ACC112 (cell line): Measurements from ENCODE around the gene DHX57.
A peak's percentile ranks its signal among the peaks of the same experiment; 100 is the strongest.
"Not testable (repeated sequence)": the region's sequence is repeated elsewhere in the genome, so short reads cannot be mapped to it uniquely, and the experiment has no call there.

Experiments used
- H2AFZ ChIP-seq: fragments of 200-600 bp; sonication (generic); one replicate; pipeline ENCODE4 v1.6.0; 2017; ENCODE audit warnings: antibody characterized with exemption, low read length; ENCODE audit not compliant: unreplicated experiment
- H3K27ac ChIP-seq: fragments of 200-600 bp; sonication (generic); 2 replicates; pipeline ENCODE4 v1.5.1; 2014; ENCODE audit warnings: low read depth, mild to moderate bottlenecking, antibody characterized with exemption, low read length, moderate library complexity
- H3K27me3 ChIP-seq: fragments of 200-600 bp; sonication (generic); 2 replicates; pipeline ENCODE4 v1.6.1; 2014; ENCODE audit warnings: mild to moderate bottlenecking, antibody characterized with exemption, low read length, moderate library complexity, mixed read lengths; ENCODE audit not compliant: insufficient read depth
- H3K36me3 ChIP-seq: fragments of 200-600 bp; sonication (generic); 2 replicates; pipeline ENCODE4 v1.6.1; 2016; ENCODE audit warnings: mild to moderate bottlenecking, antibody characterized with exemption, low read length, moderate library complexity, mixed read lengths; ENCODE audit not compliant: insufficient read depth
- H3K4me1 ChIP-seq: fragments of 200-600 bp; sonication (generic); one replicate; pipeline ENCODE4 v1.6.1; 2016; ENCODE audit warnings: low read length, mixed read lengths; ENCODE audit not compliant: insufficient read depth, unreplicated experiment, control insufficient read depth
- H3K4me3 ChIP-seq: fragments of 200-600 bp; sonication (generic); 2 replicates; pipeline ENCODE4 v1.5.1; 2014; ENCODE audit warnings: mild to moderate bottlenecking, low read depth, low read length
- H3K79me2 ChIP-seq: fragments of 200-600 bp; sonication (generic); one replicate; pipeline ENCODE4 v1.6.0; 2016; ENCODE audit warnings: low read length; ENCODE audit not compliant: control insufficient read depth, unreplicated experiment, insufficient read depth

DHX57 gene

GRCh38 chr2:38778687-38779082 is 97.0 kb downstream of the DHX57 start:
- Histone ChIP-seq H3K27me3 (no peaks in the 10 kb centered on the region), H3K27ac (0 out of 2 replicates have a peak overlapping the region, but pooled peaks have one; percentile 35), H3K79me2 (peaks cover 12% of the 10 kb centered on the region), H2AFZ (peak overlapping the region; percentile 77), H3K36me3 (no peaks in the 10 kb centered on the region), H3K4me1 (no peaks in the 10 kb centered on the region), H3K4me3 (peak overlapping the region; percentile 95)

- H3K27me3 ChIP-seq = no peaks in the 10 kb centered on the region
- peaks cover 6% of the 10 kb centered on the region for H3K4me1 ChIP-seq
- H3K36me3 ChIP-seq = no peaks in the 10 kb centered on the region
- H3K4me3 ChIP-seq = no peak overlapping the region
- H3K27ac ChIP-seq = no peak overlapping the region
- peaks cover 12% of the 10 kb centered on the region for H3K79me2 ChIP-seq
- no peak overlapping the region for H2AFZ ChIP-seq
These were observed 99.2 kb downstream of the DHX57 start for GRCh38 chr2:38776531-38776930.

GRCh38 chr2:38775921-38776225 is 99.9 kb downstream of the DHX57 start:
- H3K36me3 ChIP-seq = no peaks in the 10 kb centered on the region
- H3K27ac ChIP-seq = no peak overlapping the region
- no peak overlapping the region for H3K4me3 ChIP-seq
- H2AFZ ChIP-seq = no peak overlapping the region
- peaks cover 6% of the 10 kb centered on the region for H3K4me1 ChIP-seq
- H3K27me3 ChIP-seq = no peaks in the 10 kb centered on the region
- peaks cover 12% of the 10 kb centered on the region for H3K79me2 ChIP-seq

GRCh38 chr2:38775097-38775920 is 100.4 kb downstream of the DHX57 start:
- Histone ChIP-seq H3K27ac (no peak overlapping the region), H2AFZ (no peak overlapping the region), H3K4me1 (peaks cover 6% of the 10 kb centered on the region), H3K4me3 (no peak overlapping the region), H3K36me3 (no peaks in the 10 kb centered on the region), H3K79me2 (peaks cover 12% of the 10 kb centered on the region), H3K27me3 (no peaks in the 10 kb centered on the region)

- Histone ChIP-seq H3K4me3 (no peak overlapping the region), H2AFZ (peak overlapping the region; percentile 37), H3K27me3 (no peaks in the 10 kb centered on the region), H3K4me1 (peaks cover 6% of the 10 kb centered on the region), H3K36me3 (no peaks in the 10 kb centered on the region), H3K27ac (no peak overlapping the region), H3K79me2 (no peaks in the 10 kb centered on the region)
These were observed 104.1 kb downstream of the DHX57 start for GRCh38 chr2:38771632-38772031.

- H2AFZ ChIP-seq = no peak overlapping the region
- no peaks in the 10 kb centered on the region for H3K27me3 ChIP-seq
- H3K4me1 ChIP-seq = peaks cover 16% of the 10 kb centered on the region
- no peaks in the 10 kb centered on the region for H3K36me3 ChIP-seq
- no peak overlapping the region for H3K4me3 ChIP-seq
- H3K27ac ChIP-seq = peak overlapping the region; percentile 47
- no peaks in the 10 kb centered on the region for H3K79me2 ChIP-seq
These were observed 110.2 kb downstream of the DHX57 start for GRCh38 chr2:38765551-38765950.

GRCh38 chr2:38765149-38765548 is 110.6 kb downstream of the DHX57 start:
- Histone ChIP-seq H3K4me3 (no peak overlapping the region), H3K4me1 (peaks cover 16% of the 10 kb centered on the region), H3K27ac (peak overlapping the region; percentile 47), H2AFZ (peak overlapping the region; percentile 15), H3K79me2 (no peaks in the 10 kb centered on the region), H3K27me3 (no peaks in the 10 kb centered on the region), H3K36me3 (no peaks in the 10 kb centered on the region)

- Histone ChIP-seq H3K27me3 (no peaks in the 10 kb centered on the region), H3K36me3 (no peaks in the 10 kb centered on the region), H3K79me2 (no peaks in the 10 kb centered on the region), H3K4me3 (no peak overlapping the region), H3K4me1 (peaks cover 16% of the 10 kb centered on the region), H2AFZ (no peak overlapping the region), H3K27ac (no peak overlapping the region)
These were observed 112.0 kb downstream of the DHX57 start for GRCh38 chr2:38763728-38764127.

- no peaks in the 10 kb centered on the region for H3K79me2 ChIP-seq
These were observed 112.5 kb downstream of the DHX57 start for GRCh38 chr2:38763228-38763627.

GRCh38 chr2:38755891-38756290 is 119.8 kb downstream of the DHX57 start:
- not testable (repeated sequence) for H3K27me3 ChIP-seq, H3K79me2 ChIP-seq, H3K36me3 ChIP-seq, H3K4me1 ChIP-seq, H3K27ac ChIP-seq, H3K4me3 ChIP-seq, H2AFZ ChIP-seq

More at GRCh38 chr2:38763228-38763627, 112.5 kb downstream of the DHX57 start:
- peaks cover 16% of the 10 kb centered on the region for H3K4me1 ChIP-seq
- no peak overlapping the region for H3K4me3 ChIP-seq
- H3K27me3 ChIP-seq = no peaks in the 10 kb centered on the region
- no peak overlapping the region for H2AFZ ChIP-seq
- H3K36me3 ChIP-seq = no peaks in the 10 kb centered on the region
- H3K27ac ChIP-seq = no peak overlapping the region

- Histone ChIP-seq H3K79me2 (peaks cover 16% of the 10 kb centered on the region), H3K4me3 (peak overlapping the region; percentile 65), H3K36me3 (peaks cover 7% of the 10 kb centered on the region), H3K27me3 (no peaks in the 10 kb centered on the region), H3K27ac (no peak overlapping the region), H3K4me1 (peaks cover 5% of the 10 kb centered on the region), H2AFZ (peak overlapping the region; percentile 41)
These were observed 121.2 kb downstream of the DHX57 start for GRCh38 chr2:38754506-38754905.
